Measurements from ENCODE around the gene TBX5. TPM values are rescaled to one million over a fixed set of nuclear protein-coding genes. Genes with fewer than 3 reads are reported as not detected.

Gene TBX5
- total and polyA plus RNA-seq, 8 donors: 16.8 to 63.0 (median 55.4) TPM

GRCh38 chr12:114396153-114396868, 9.6 kb downstream of the TBX5 start:
- Histone ChIP-seq H3K9me3 (no peaks in the 10 kb centered on the region), H3K27ac (peak overlapping the region; percentile 55 to 70), H3K4me1 (peaks cover 0 to 7% of the 10 kb centered on the region in 2 donors), H3K36me3 (no peaks in the 10 kb centered on the region), H3K4me3 (peak overlapping the region in 1 of 2 donors; percentile 14), H3K27me3 (peaks cover 68 to 100% of the 10 kb centered on the region in 2 donors)
- peak in 1 of 4 donors; percentile 44 for DNase-seq
- intact Hi-C loops (cut with DNase I): no loop called here
- ATAC-seq: no peak
- no peak for TF ChIP-seq CTCF (IDR thresholded peaks at IDR 0.05)

- H3K27me3 ChIP-seq: peaks cover 66 to 100% of the 10 kb centered on the region in 2 donors
- H3K36me3 ChIP-seq: no peaks in the 10 kb centered on the region
- H3K27ac ChIP-seq: peak overlapping the region; percentile 55 to 70
- no peak for TF ChIP-seq CTCF (IDR thresholded peaks at IDR 0.05)
- H3K9me3 ChIP-seq: no peaks in the 10 kb centered on the region
- intact Hi-C loops (cut with DNase I): no loop called here
- ATAC-seq (peak; percentile 12), DNase-seq (peak in 1 of 4 donors; percentile 53)
- peaks cover 0 to 7% of the 10 kb centered on the region in 2 donors for H3K4me1 ChIP-seq
- H3K4me3 ChIP-seq: no peak overlapping the region
These were observed 10.2 kb downstream of the TBX5 start for GRCh38 chr12:114395755-114396152.

- no peak for ATAC-seq
- no peak for TF ChIP-seq CTCF (IDR thresholded peaks at IDR 0.05)
- H3K4me1 ChIP-seq: peaks cover 0 to 7% of the 10 kb centered on the region in 2 donors
- intact Hi-C loops (cut with DNase I): no loop called here
- H3K27ac ChIP-seq: peak overlapping the region; percentile 37 to 70
- no peaks in the 10 kb centered on the region for H3K36me3 ChIP-seq
- no peak for DNase-seq
- no peaks in the 10 kb centered on the region for H3K9me3 ChIP-seq
- H3K27me3 ChIP-seq: peaks cover 61 to 100% of the 10 kb centered on the region in 2 donors
- H3K4me3 ChIP-seq: no peak overlapping the region
These were observed 10.7 kb downstream of the TBX5 start for GRCh38 chr12:114395233-114395632.

- Histone ChIP-seq H3K27ac (no peak overlapping the region), H3K4me1 (peaks cover 0 to 7% of the 10 kb centered on the region in 2 donors), H3K4me3 (no peak overlapping the region), H3K27me3 (peaks cover 47 to 90% of the 10 kb centered on the region in 2 donors), H3K36me3 (no peaks in the 10 kb centered on the region), H3K9me3 (no peaks in the 10 kb centered on the region)
- intact Hi-C loops (cut with DNase I): no loop called here
- no peak for ATAC-seq
- no peak for TF ChIP-seq CTCF (IDR thresholded peaks at IDR 0.05)
- no peak for DNase-seq
These were observed 12.4 kb downstream of the TBX5 start for GRCh38 chr12:114393569-114393968.

GRCh38 chr12:114392909-114393308, 13.0 kb downstream of the TBX5 start:
- intact Hi-C loops (cut with DNase I): no loop called here
- Histone ChIP-seq H3K27ac (no peak overlapping the region), H3K36me3 (no peaks in the 10 kb centered on the region), H3K9me3 (no peaks in the 10 kb centered on the region), H3K4me1 (peaks cover 0 to 7% of the 10 kb centered on the region in 2 donors), H3K27me3 (peaks cover 40 to 83% of the 10 kb centered on the region in 2 donors), H3K4me3 (no peak overlapping the region)
- no peak for TF ChIP-seq CTCF (IDR thresholded peaks at IDR 0.05)
- ATAC-seq: no peak
- no peak for DNase-seq
